HG03108 (cell line): ENCODE data around the gene C3orf18.

ENCODE experiments used
- ATAC-seq: cut with Tn5 transposase; IDR thresholded peaks from one replicate; pipeline ENCODE4 v1.9.1; 2021; ENCODE audit warnings: moderate library complexity; ENCODE audit not compliant: unreplicated experiment

The C3orf18 gene

DNA sequence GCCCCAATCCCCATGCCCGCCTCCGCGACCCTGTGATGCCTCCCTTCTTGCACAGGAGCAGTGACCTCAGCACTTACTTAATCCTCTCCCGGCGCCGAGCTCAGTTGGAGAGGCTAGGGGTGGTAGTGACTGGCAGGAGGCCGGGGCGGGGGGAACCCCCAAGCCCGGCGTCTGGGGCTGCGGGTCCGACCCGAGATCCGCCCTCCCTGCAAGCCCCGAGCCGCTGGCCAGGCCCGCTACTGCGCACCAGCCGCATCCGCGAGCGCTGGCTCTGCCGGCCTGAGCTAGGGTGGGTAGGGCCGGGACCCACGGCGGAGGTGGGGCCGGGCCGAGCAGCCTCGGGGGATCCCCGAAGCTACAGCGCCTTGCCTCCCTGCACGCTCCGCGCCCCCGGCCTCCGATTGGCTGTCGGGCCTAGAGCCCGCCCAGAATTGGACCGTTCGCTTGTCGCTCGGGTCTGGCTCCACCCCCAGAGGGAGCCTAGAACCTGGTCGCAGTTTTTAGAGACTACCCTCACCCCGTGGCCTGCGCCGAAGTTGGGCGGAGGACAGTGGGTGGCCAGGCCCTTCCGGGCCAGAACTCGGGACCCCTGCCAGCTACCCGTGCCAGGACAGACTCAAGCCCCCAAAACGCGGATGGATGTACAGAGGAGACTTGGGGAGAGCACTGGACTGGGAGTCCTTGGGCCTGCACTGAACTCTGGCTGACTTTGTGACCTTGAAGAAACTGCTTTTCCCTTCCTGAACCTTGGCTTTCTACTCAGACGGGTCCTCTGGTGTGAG lies at the start of gene C3orf18:
C3orf18 (minus strand) TSS at position 362 of the 782 bp plus-strand sequence. CDS start 2,048 bp downstream, outside the sequence.
- ATAC-seq = peak; percentile 78

DNA sequence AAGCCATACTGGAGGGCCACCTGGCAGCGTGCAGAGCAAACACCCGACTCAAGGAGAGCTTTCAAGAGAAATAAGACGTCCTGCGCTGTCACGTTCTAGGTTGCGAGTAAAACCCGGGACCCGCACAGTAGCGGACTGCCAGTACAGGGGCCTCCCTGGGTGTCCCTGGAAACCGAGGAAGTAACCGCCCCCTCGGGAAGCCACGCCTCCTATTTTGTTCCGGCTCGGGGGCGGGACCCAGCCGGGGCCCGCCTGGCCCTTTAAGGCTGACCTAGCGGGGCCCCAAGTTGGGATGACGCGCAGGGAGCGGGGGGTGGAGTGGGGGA lies 49.2 kb upstream of the C3orf18 start:
- ATAC-seq = peak; percentile 65

DNA sequence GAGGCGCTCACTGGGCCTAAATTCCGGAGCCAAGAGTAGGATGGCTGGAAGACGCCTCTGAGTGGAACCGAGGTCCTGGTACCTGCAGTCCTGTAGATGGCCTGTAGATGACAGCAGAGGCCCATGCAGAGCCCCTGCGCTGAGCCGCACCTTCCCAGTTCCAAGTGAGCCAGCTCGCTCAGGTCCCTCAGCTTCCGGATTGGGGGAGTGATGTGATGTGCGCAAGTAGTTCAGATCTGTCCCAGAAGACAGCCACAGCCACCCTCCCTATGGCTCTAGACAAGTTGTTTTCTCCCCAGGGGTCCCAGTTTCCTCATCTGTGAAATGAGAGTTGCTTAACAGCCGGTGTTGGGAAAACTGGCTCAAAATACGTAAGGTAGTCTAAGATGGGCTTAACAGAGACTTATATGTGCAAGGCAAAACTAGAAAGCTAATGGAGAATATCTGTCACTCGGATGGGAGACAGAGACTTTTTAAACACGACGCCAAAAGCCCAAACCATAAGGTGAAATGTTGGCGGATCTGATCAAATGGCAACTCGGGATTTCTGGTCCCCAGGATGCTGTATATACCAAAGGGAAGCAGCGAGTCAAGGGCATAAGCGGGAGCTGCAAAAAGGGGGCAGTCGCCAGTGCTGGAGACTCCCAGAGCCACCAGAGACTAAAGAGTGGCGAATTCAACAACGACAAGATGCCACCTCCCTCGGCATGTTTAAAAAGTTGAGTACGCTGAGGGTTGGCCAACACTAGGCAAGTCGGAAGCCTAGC lies 48.6 kb upstream of the C3orf18 start:
- ATAC-seq = peak; percentile 23

DNA sequence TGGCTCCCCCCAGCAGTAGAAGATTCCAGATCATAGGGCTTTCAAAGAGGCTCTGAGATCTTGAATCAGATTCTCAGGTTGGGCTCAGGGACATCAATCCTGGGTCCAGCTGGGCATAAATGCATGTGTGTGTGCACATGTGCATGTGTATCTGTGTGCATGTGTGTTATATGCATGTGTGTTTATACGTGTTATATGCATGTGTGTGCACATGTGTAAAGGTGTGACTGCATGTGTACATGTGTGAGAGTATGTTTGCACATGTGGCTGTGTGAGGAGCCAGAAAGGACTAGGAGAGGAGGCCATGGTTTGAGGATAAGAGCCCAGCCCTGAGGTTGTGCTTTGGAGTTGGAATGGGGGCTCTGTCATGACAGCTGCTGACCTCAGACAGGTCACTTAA lies 47.6 kb upstream of the C3orf18 start:
- no peak for ATAC-seq

DNA sequence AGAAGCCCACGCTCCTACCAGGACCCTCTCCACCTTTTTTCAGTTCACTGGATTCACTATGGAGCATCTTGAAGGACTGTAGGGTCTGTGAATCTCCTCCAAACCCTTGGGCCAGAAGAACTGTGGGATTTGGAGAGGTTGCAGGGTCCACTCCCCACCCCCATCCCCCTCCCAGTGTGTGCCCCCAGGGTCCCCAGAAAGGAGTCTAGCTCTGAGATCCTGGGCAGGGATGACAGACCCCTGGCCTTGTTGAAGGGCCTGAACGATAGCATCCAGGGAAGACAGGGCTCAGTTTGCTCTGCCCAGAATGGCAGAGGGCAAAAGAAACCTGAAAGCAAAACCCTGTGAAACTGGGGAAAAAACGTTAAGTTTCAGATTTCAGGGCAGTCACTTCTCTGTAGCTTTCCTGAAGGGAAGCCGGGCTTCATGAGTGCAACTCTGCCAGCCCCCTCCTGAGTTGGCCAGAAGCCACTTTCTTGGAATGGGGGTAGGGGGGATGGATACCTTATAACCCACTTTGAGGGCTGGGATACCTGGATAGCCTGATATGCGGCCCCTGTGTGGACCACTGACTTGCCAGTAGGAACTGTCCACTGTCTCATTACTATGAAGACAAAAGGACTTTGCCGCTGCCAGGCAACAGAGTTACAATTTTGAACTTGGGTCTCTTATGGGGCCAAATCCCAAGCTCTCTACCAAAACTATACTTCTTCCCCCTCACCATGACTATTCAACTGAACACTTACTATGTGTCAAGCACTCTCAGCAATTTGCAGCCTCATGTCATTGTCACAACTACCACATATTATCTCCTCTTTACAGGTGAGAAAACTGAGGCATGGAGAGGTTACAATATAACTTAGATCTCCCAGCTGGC lies 45.7 kb upstream of the C3orf18 start:
- ATAC-seq = no peak

DNA sequence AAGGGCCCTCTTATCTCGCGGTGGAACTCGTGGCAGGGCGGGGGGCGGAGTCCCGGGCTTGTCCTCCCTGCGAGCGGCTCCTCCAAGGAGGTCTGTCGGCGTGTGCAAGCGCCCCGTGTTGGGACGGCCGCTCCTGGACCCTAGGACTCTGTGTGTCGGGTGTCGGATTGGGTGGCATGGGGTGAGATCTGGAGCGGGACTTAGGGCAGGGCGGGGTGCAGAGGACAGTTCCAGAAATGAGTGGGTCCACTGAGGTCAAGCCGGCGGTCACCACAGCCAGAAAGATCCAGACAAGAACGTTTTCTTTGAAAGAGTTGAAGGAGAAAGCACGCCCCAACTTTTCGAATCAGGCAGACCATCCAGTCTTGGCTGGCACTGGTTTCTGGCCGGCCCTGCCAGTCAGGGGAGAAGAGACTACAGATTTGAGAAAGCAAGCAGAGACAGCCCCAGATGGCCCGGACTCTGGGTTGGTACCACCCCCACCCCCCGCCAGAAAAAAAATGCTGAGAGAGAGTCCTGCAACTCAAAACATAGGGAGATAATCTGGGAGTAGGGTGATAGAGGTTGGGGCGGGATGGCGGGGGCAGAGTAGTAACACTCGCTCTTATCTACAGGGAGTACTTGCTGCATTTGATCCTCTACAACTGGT lies 44.8 kb upstream of the C3orf18 start:
- ATAC-seq = no peak

DNA sequence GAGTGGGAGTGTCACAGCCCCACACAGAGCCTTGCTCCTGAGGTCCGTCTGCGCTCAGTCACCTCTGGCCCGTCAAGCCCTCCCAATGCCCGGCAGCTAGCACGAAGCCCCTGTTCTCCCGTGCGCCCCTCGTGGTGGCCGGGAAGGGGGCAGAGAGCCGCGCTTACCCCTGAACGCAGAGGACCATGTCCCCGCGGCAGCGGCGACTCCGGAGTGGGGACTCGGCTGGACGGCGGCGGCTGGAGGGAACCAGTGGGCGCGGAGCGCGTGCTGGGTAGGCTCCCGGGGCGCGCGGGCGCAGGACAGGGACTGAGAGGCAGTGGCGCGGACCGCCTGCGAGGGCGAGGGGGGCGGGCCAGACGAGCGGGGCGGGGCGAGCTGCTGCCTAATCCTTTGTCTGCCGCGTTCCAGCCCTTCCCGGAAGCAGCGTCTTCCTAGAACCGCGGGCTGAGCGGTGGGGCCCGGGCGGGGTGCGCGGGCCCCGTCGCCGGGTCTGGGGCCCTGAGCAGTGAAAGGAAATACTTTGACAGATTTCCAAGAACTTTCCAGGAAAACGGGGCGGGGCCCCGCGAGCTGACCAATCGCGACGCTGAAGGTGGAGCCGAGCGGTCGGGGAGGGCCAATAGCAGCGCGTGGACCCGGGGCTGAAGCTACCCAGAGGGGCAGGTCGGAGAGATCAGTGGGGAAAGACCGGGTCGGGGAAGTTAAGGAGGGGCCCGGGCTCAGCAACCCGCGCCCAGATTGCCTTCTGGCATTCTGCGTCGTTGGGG lies 44.1 kb upstream of the C3orf18 start, which contains the start of gene CISH:
CISH (minus strand) TSS at position 311 of the 770 bp plus-strand sequence; CDS start at position 187, 124 bp downstream.
- ATAC-seq = peak; percentile 64

DNA sequence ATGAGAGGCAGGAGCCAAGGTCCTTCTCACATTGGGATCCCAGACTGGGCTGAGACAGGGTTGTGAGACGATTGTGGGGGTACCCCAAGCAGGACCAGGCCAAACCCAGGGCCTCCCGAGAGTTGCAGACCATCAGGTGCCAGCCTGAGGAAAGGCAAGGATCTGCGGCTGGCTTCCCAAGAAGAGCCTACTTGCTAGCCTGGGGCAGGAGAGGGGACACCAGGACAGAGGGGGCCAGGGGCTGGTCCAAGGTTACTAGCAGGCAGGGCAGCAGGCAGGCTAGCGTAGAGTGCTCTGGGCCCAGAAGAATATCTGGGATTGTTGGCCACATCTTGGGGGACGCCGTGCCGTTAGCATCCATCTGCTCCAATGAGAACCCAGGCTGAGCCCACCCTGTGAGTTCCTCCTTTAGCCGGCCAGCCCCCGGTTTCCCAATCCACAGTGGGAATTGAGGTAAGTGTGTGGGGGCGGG lies 43.5 kb upstream of the C3orf18 start:
- ATAC-seq = no peak

DNA sequence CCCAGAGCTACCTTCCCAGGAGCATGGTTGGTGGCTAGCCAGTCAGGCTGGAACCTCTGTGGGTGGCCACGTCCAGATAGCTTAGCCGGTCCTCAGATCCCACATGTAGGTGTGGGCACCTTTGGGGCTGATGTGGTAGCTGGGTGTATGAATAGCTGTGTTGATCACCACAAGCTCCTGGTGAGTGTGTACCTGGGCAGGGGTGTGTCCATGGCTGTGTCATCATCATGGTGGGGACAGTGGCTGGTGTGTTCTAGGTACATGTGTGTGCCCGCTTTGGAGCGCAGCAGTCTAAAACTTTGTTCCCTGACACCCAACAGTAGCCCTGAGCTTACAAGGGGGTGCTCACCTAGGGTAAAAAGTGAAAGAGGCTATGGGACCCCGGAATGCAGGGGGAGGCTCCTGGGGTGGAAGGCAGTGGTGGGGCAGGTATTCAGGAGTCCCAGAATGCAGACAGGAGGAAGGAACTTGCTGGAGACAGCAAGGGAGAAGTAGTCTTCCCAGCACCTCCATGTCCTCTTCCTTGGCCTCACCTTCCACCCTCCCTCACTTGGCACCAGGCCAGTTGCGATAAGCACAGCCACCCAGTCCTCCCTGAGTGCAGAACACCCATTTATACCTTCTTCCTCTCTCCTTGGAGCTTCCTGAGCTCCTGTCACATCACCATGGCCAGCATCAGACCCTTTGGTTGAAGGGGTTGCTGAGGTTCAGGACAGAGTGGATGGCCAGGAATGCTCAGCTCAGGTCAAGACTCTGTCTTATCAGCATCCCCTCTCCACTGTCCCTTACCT lies 42.8 kb upstream of the C3orf18 start:
- no peak for ATAC-seq

DNA sequence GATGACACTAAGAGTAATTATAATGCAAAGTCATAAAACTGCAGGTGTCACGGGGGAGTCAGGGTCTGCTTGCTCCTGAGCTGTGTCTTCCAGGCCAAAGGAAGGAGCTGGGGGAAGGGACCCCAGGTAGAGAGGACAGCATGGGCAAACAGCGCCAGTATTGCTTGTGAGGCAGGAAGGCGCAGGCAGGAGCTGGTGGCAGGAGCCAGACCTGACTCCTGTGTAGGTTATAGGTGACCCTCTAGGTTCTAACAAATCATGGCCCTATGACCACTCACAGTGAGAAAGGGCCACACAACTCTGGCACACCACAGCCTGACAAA lies 42.2 kb upstream of the C3orf18 start:
- no peak for ATAC-seq

DNA sequence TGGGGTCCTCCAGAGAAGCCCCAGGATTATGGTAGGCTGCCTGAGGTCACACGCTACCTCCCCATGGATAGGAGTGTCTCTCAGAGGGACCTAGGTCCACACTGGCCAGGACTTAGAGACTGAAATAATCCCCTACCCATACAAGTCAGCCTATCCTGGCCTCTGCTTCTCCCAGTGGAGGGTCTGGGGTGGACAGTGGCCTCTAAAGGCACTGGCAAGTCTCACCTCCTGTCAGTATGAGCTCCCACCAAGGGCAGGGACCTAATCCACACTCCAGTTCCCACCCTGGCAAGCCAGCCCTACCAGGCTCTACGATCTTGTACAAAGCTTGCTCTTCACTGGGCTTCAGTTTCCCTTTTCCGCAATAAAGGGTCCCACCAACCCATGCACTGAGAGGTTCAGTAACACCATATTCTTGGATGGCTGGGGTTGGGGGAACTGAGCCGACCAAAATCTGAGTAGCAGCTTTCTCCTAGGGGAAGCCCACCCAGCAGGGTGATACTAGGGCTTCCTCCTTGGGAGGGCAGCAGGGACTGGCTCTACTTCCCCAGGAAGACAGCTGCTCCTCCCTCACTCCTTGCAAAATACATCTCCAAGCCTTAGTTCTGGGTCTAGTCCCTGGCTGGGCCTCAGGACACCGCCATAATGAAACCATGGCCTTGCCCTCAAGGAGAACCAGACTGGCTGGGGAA lies 41.7 kb upstream of the C3orf18 start:
- no peak for ATAC-seq

DNA sequence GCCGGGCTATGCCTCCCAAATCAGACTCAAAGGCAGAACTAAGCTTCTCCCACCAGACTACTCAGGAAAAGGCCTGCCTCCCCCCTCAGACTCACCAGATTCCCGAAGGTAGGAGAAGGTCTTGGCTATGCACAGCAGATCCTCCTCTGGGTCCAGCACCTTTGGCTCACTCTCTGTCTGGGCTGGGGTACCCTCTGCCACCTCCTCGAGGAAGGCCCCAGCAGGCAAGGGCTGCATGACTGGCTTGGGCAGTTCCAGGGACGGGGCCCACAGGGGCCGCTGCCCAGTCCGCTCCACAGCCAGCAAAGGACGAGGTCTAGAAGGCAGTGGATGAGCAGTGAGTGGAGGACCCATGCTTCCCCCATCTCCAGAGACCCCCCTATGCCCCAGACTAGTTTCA lies 40.7 kb upstream of the C3orf18 start:
- no peak for ATAC-seq

DNA sequence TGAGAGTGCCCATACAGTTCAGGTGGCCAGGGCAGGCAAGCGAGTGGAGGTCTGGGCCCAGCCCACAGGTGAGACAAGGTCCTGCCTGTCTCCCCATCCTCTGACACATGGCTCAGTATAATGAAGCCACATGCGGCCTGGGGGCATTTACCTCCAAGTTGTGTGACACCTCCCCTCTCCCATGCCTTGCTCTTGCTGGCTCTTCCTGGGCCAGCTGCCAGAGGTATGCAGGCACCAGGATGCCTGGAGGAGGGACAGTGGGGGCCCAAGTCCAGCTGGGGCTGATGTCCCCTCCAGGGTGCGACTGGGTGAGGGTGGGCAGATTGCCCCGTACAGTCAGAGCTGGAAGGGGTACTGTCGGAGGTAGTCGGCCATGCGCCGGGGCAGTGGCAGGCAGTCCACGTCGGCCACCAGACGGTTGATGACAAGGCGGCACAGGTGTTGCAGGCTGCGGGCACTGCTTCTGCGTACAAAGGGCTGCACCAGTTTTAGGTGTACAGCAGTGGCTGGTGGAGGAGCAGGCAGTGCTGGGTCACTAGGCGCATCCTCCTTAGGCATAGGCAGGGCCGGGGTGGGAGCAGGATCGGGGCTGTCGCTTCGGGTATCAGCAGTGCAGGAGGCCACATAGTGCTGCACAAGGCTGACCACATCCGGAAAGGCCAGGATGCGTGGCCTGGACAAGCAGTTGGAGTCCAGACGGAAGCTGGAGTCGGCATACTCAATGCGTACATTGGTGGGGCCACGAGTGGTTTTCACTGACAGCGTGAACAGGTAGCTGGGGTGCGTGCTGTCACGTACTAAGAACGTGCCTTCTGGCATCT lies 39.9 kb upstream of the C3orf18 start:
- no peak for ATAC-seq

DNA sequence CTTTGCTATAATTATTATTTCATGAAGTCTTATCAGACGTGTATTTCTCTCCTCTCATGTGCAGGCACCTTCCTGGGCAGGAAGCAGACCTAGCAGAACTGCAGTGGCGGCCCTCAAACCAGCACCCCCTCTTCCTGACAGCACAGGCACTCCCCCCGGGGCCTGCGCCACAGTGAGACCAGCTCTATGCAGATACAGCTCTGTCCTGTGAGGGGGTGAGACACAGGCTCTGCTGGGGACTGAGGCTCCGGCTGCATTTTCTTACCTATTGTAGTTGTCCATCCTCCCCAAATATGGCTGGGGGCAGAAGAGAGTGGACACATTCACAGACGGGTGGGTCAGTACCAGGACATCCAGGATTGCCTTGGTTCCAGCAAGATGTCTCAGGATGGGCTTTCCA lies 39.0 kb upstream of the C3orf18 start:
- no peak for ATAC-seq

DNA sequence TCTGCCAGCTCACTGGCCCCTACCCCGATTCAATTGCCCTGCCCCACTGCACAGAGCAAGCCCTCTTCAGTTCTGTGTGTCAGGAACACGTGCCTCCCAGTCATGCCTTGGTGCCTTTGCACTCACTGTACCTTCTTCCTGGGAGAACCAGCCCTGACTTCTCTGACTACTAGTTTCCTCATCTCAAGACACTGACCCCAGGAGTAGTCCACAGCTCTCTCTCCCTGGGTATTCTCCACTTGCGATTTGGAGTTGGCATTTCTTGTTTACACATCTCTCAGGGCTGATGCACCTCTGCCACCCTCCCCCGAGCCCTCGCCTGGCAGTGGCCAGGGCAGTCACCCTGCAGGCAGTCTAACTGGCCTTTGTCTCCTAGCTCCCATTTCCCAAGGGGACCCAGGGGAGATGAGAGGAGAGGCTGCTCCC lies 38.4 kb upstream of the C3orf18 start:
- ATAC-seq = no peak

DNA sequence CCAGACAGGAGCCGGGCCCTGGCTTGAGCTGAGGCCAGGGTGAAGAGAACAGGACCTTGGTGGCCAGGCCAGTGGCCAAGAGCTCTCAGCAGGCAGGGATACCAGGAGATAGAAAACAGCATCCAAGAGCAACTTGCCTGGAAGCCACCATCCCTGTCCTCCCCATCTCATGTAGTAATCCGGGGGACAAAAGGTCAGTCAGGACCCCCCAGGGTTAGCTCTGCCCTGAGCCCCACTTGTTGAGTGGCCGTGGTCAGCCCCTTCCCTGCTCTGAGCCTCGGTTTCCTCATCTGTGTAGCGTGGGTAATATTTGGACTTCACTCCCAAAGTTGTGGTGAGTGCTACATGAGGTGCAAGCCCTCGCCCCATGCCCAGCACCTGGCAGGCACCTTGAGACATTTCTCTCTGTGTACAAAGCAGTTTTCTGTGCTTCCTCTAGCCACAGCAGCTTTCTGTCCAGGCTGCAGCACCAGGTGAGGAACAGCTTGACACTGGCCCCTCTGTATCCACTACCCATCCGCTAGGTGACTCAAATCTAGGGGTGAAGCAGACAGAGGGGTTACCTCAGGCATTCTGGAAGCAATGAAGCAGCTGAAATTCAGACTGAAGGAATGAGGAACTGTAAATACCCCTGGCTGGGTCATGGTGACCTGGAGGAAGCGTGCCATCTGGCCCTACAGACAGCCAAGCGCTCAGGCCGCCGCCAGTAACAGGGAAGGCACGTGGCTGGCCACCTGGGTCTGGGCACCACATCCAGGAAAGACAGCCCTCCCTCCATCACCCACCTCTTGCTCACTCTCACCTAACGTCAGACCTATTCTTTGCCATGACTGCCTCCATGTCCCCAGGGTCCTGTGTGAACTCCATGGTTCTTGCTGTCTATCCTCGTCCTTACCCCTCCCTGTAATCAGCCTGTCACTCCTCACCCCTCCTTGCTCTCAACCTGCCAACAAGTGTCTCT lies 37.4 kb upstream of the C3orf18 start:
- ATAC-seq = no peak
